Fibroblast of skin of right biceps (primary cell): ENCODE measurements around the gene IBTK.
A peak's percentile ranks its signal among the peaks of the same experiment; 100 is the strongest.
"Not testable (repeated sequence)": the region's sequence is repeated elsewhere in the genome, so short reads cannot be mapped to it uniquely, and the experiment has no call there.

Experiments
- DNase-seq: peaks from one replicate; pipeline ENCODE4 v3.0.0-alpha.2; 2013

IBTK gene

GRCh38 chr6:82247505-82248272 is at the start of gene IBTK:
IBTK (minus strand) TSS chr6:82247744; CDS start chr6:82240486, 7,258 bp downstream.
- peak; percentile 93 for DNase-seq

- no peak for DNase-seq
Observed at GRCh38 chr6:82283771-82284410, 36.3 kb upstream of the IBTK start.

GRCh38 chr6:82281550-82281949 is 34.0 kb upstream of the IBTK start:
- not testable (repeated sequence) for DNase-seq

GRCh38 chr6:82277686-82278085 is 30.1 kb upstream of the IBTK start:
- DNase-seq = no peak

GRCh38 chr6:82275686-82276085 is 28.1 kb upstream of the IBTK start:
- no peak for DNase-seq

GRCh38 chr6:82273295-82273694 is 25.8 kb upstream of the IBTK start:
- DNase-seq = no peak

GRCh38 chr6:82270881-82271635 is 23.5 kb upstream of the IBTK start:
- peak; percentile 43 for DNase-seq

- peak; percentile 46 for DNase-seq
Observed at GRCh38 chr6:82268301-82268846, 20.8 kb upstream of the IBTK start.

GRCh38 chr6:82264824-82265223 is 17.3 kb upstream of the IBTK start:
- DNase-seq = no peak

GRCh38 chr6:82264321-82264720 is 16.8 kb upstream of the IBTK start:
- DNase-seq = no peak

GRCh38 chr6:82263916-82264315 is 16.4 kb upstream of the IBTK start:
- no peak for DNase-seq

GRCh38 chr6:82260997-82261732 is 13.6 kb upstream of the IBTK start:
- DNase-seq = no peak

GRCh38 chr6:82259389-82259788 is 11.8 kb upstream of the IBTK start:
- no peak for DNase-seq

- DNase-seq = no peak
Observed at GRCh38 chr6:82257088-82257774, 9.7 kb upstream of the IBTK start.

- DNase-seq = not testable (repeated sequence)
Observed at GRCh38 chr6:82254722-82255121, 7.2 kb upstream of the IBTK start.

- DNase-seq = peak; percentile 37
Observed at GRCh38 chr6:82251942-82252341, 4.4 kb upstream of the IBTK start.

- no peak for DNase-seq
Observed at GRCh38 chr6:82249381-82250253, 2.1 kb upstream of the IBTK start.

GRCh38 chr6:82248273-82248735 is 760 bp upstream of the IBTK start:
- DNase-seq = peak; percentile 60

- DNase-seq = peak; percentile 70
Observed at GRCh38 chr6:82246802-82247504, 591 bp downstream of the IBTK start.

GRCh38 chr6:82246370-82246769 is 1.2 kb downstream of the IBTK start:
- DNase-seq = no peak
